HG03439 (cell line): ENCODE data around the gene NHLH1.

ENCODE experiments used
- ATAC-seq: cut with Tn5 transposase; IDR thresholded peaks from one replicate; pipeline ENCODE4 v1.9.1; 2021; ENCODE audit warnings: mild to moderate bottlenecking, moderate library complexity; ENCODE audit not compliant: unreplicated experiment

The NHLH1 gene

DNA sequence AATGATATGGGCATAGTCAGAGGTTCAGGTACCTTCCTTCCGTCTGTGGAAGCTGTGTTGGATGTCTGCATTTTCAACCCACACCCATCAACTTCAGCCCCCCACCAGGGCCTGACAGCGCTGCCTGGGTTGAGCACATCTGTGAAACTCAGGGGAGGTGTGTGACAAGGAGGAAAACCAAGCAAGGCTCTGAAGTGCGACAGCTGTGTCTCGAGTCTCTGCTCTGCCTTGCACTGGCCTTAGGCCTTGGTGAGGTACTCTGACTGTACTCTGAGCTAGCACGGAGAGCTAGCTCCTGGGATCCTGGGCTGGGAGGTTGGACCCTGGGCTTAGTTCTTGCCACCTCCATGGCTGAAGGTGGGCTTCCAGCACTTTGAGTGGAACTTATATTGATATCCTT lies 42.6 kb downstream of the NHLH1 start:
- no peak for ATAC-seq

- no peak for ATAC-seq
Observed at GRCh38 chr1:160410406-160411005, 43.6 kb downstream of the NHLH1 start.

DNA sequence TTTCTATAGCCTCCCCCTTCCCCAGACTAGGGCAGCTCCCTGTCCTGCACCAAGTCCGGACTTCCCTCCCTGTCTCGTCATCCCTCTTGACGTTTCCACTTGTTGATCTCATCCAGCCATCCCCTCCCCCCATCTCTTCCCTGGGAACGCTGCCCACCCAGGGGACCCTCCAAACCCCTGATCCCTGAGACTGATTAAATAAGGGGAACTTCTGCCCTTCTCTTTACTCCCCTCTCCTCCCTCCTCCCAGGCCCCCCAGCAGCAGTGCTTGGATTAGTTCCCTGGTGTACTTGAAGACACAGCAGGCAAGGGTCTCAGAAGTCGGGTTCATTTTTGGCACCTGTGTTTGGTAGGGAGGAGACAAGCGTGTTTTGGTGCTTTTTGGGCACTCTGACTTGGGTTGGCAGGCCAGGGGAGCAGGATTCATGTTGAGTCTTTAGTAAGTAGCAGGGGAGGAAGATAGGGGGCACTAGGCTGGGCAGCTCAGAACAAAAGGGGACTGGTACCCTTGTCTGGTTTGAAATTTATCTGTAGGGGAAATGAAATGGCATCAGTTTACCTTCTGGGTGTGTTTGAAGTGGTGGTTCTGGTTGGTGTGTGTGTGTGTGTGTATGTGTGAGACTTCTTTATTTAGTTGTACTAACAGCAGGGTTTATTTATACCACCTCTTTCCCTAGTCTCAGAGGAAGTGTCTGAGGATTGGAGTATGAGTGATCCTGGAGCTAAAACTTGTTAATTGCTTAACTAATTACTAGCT lies 44.6 kb downstream of the NHLH1 start:
- ATAC-seq, result no peak

DNA sequence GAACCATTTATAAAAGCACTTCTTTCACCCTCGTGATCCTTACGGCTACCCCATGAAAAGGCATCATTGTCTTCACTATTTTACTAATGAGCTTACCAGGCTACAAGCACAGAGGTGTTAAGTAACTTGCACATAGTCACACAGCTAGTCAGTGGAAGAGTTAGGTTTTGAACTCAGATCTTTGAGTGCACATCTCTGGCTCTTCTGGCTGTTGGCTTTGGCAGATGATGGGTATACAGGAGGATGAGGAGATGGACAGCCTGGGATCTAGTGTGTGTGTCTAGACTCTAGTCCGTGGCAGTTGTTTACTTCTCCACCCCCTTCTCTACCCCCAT lies 45.1 kb downstream of the NHLH1 start:
- no peak for ATAC-seq

- no peak for ATAC-seq
Observed at GRCh38 chr1:160413716-160414115, 46.8 kb downstream of the NHLH1 start.

DNA sequence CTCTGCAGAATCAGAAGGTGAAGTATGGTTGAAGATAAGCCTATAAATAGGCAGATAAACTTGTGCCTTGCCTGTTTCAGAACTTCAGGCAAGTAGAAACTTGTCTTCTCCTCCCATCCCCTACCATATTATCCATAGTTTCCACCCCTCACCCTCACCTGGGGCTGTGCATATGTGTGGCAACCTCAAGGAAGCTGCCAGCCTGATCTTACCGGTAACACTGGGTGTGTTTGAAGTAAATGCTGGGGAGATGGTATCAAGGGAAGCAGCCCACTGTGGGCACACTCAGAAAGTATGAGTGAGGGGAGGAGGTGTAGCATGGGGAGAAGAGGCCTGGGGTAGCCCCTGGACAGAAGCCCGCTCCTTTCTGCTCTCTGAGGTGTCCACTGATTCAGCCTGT lies 48.0 kb downstream of the NHLH1 start:
- ATAC-seq, result no peak

DNA sequence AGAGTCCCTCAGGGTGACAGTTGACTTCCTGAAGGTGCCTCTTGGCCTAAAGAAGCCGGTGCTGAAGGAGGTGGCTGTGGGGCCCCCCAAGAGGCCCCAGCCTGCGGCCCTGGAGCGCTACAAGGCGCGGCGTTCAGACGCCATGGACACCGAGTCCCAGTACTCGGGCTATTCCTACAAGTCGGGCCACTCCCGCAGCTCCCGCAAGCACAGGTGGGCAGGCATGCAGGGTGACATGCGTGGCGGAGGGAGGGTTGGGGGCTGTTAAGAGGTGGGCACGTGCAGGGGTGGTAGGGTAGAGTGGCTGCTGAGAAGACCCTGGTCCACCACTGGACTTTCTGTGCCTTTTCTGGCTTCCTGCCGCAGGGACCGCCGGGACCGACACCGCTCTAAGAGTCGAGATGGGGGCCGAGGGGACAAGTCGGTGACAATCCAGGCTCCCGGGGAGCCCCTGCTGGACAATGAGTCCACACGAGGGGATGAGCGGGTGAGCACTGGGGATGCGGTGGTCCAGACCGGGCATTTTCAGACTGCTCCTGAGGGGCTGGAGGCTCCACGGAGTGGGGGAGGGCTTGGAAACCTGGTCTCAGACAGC lies 48.9 kb downstream of the NHLH1 start:
- no peak for ATAC-seq

GRCh38 chr1:160416369-160416768 lies 49.5 kb downstream of the NHLH1 start:
- ATAC-seq, result no peak

GRCh38 chr1:160418483-160418882 lies 51.6 kb downstream of the NHLH1 start:
- ATAC-seq, result no peak

DNA sequence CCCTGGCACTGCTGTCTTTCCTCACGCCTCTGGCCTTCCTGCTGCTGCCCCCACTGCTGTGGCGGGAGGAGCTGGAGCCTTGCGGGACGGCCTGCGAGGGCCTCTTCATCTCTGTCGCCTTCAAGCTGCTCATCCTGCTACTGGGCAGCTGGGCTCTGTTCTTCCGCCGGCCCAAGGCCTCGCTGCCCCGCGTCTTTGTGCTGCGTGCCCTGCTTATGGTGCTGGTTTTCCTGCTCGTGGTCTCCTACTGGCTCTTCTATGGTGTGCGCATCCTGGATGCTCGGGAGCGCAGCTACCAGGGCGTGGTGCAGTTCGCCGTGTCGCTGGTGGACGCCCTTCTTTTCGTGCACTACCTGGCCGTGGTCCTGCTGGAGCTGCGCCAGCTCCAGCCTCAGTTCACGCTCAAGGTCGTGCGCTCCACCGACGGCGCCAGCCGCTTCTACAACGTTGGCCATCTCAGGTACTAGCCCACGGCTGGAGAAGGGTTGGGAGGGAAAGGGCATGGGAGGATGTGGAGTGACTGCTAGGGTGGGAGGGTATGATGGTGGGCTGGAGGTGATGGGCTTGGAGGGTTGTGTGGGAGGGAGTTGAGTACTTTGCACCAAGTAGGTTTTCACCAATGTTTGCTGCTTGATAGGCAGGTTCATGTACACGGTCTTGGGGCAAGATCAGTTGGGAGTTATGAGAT lies 52.4 kb downstream of the NHLH1 start:
- ATAC-seq, result no peak

GRCh38 chr1:160419838-160420169 lies 52.9 kb downstream of the NHLH1 start:
- no peak for ATAC-seq

DNA sequence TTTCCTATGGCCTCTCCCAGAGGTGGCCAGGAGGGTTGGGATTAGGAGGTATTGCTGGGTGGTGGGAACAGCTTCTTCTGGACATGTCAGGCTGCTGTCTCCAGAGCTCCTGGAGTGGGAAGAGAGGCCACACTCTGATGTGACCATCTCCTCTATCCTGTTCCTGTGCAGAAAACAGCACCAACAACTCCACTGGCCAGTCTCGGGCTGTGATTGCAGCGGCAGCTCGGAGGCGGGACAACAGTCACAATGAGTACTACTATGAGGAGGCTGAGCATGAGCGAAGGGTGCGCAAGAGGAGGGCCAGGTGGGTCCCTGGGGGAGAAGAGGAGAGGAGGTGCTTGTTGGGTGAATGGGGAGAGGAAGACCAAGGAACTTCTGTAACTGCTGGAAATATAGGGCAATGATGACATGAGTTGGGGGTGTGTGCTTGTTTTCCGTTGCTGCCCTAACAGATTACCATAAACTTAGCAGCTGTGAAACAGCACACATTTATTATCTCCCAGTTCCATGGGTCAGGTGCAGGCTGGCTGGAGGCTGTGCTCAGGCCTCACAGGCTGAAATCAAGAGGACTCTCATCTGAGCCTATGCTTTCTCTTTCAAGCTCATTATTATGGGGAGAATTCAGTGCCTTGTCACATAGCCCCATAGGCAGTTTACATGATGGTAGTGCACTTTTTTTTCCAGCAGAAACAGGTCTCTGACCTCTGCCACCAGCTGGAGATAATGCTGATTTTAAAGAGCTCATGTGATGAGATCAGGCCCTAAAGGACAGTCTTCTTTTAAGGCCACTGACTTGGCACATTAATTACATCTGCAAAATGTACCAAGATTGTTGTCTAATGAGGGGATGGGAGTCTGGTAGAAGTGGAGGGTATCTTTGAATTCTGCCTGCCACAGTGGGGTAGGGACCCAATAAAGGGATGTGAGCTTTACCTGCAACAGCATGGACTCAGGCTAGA lies 54.3 kb downstream of the NHLH1 start:
- no peak for ATAC-seq

GRCh38 chr1:160421881-160422280 lies 55.0 kb downstream of the NHLH1 start:
- ATAC-seq, result no peak
